HG02970 (cell line): Measurements from ENCODE around the gene MED31.
"Not testable (repeated sequence)": the region's sequence is repeated elsewhere in the genome, so short reads cannot be mapped to it uniquely, and the experiment has no call there.

Experiments
- ATAC-seq: cut with Tn5 transposase; IDR thresholded peaks from one replicate; pipeline ENCODE4 v1.9.1; 2021; ENCODE audit warnings: mild to moderate bottlenecking, moderate library complexity, moderate number of reproducible peaks; ENCODE audit not compliant: unreplicated experiment, low FRiP score

The MED31 gene

DNA sequence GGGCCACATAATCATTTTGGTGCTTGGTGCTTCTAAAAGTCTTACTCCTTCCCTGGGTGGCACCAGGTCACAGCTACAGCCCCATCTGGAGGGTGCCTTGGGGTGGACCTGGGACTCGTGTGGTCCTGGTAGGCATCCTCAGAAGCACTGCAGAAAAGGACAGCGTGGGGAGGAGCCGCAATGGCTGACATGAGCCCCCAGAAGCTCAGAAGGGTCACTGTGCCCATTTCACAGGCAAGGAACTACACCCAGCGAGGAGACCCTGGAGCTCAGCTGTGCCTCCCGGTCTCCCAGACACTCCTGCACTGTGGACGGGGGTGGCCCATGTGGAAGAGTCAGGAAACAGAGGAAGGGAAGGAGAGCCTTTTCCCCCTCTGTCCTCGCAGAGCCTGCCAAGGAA is 26.5 kb upstream of the MED31 start:
- no peak for ATAC-seq

DNA sequence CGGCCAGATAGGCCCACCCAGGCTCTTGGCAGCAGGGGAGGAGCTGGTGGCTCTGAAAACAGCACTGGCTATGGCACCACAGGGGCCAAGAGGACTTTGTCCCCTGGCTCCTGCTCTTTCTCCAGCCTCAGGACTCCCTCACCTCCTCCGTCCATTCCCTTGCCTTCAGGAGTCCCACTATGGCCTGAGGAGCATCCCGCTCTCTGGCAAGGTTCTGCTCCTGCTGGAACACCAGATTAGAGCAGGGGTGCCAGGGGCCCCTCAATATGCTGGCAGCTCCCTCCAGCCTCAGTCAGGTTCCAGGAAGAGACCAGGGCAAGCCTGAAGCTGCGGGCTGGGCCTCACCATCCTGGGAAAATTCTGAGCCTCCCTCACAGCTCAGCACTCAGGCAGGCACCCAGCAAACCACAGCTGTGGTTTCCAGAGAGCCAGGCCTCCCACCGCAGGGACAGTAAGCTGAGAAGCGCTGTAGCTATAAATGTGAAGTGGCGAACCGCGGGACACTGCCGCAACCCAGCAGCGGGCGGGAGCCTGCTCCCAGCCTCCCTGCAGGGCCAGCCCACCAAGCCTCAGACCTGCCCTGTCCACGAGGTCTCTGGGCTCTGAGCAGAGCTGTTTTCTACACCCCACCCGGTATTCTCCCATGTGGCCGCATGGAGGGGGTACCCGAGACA is 25.9 kb upstream of the MED31 start:
- no peak for ATAC-seq

DNA sequence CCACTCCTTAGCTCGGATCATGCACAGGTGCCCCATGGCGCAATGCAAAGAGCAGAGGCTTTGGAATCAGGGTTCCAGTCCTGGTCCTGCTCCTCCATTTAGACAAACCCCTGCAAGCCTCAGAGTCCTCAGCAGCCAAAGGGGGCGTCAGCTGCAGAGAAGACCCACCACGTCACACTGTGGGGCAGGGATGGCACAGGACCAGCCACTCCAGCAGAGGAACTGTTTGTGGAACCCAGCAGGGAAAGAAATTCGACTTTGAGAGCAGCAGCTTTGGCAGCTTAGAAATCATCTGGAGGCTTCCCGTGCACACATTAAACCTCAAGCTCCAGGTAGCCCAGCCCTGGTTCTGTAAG is 25.4 kb upstream of the MED31 start:
- ATAC-seq = no peak

DNA sequence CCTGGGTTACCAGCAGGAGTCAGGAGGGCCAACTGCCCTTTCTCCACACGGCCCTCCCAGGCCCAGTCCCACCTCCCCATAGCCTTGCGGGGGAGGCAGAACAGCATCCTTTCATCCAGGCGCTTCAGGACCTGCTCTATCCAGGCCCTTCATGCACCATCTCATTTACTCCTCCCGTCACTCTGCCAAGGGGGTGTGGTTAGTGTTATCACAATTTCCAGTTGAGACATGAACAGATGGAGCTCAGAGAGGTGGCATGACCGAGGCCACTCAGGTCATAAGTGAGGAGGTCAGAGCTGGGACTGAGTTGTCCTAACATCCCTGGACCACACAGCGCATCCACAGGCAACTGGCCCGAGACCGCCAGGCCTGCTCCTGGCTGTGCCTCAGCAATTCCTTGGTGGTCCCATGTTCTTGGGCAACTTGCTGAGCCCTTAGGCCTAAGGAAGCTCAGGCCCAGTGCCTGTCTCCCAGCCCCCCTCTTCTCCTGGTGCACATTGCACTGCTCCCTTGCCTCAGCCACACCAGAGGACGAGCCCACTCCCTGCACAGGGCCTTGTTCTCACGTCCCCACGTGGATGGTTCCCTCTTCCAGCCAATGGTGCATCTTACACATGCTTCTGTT is 23.9 kb upstream of the MED31 start:
- ATAC-seq = no peak

DNA sequence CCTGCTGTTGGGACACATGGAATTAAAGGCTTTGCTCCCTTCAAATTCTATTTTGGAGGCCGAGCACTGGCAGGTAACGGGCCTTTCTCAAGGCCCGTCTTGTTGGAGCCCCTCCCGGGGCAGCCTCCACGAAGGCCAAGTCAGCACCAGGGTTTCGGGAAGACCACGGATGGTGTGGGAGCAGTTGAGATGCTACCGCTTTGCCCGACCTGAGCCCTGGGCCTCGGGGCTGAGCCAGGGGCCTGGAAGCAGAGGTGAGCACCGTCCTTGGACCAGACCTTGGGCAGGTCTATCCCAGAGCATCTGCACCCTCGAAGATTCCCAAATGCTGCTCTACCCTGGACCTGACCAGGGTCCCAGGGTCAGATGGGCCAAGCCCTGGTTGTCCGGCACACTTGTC is 23.2 kb upstream of the MED31 start:
- no peak for ATAC-seq

DNA sequence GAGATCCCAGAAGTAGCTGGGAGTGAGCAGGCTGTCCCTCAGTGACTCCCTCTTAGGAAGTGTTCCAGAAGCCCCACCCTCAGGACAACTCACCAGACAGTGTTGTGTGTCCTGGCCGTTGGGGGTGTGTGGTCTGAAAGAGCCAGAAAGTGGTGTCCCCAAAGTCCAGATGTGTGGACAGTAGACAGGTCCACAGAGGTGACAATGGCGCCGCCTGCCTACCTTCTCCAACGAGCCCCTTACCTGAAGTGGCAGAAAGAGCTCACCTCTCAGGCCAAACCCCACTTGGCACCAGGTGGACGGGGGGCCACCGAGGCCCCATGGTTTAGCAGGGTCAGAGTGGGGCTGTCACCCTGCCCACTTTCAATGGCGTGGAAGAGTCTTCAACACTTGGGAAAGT is 20.0 kb upstream of the MED31 start:
- ATAC-seq = no peak

DNA sequence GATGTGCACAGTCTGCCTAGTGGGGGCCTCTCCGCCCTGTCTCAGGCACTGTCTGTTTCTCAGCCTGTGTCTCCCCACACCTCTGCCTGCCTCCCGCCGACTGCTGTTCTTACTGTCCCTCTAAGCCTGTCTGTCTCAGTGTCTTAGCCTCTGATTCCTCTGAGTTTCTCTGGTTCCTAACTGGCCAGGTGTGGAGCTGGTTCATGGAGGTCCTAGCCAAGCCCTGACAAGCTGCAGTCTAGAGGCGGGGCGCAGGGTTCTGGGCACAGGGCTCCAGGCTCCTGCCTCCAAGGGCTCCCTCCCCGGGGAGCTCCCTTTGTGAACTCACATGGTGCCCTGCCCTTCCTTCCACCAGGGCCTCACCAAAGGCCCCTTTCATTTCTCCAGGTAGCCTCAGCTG is 19.6 kb upstream of the MED31 start:
- no peak for ATAC-seq

DNA sequence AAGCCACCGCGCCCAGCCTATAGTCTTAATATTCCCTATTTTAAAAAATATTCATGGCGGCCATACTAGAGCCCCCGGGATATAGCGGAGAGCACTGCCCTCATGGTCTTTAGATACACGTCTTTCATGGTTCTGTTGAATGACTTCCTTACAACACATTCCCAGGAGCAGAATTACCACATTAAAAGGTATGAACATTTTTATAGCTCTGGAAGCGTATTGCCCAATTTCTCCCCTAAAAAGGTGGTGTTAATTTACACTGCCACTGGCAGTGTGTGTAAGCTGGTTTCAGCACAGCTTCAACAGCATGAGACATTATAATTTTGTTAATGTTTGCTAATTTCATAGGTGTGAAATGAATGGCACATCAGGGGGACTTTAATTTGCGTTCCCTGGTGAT is 19.2 kb upstream of the MED31 start:
- no peak for ATAC-seq

DNA sequence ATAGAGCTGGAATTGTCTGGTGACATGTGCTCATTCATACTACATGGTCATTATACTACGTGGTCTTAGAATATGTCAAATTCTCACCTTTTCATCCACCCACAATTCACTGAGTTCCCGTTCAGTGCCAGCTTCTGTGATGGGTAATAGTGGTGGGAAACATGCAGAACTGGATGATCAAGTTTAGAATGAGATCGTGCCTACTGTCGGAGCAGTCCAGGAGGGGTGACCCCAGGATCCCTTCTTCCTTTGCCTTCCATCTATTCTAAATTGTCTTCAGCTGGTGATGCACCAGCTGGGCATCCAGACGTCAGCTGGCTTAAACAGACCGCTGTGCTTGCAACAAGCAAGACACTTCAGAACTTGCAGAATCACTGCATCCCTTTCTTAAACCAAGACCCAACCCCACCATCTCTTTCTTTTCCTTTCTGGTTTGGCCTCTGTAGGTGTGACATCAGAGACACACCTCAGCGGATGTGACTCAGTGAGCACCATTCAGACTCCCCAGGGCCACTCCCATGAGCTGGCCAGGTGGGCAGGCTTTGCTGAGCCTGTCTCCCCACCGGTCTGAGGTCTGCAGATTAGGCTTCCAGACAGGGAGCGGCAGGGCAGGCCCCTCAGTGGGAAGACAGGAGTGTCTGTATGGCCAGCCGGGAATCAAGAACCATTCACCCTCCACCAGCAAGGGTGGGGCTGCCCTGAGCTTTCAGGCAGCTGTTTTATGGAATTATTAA is 18.2 kb upstream of the MED31 start:
- ATAC-seq = no peak

DNA sequence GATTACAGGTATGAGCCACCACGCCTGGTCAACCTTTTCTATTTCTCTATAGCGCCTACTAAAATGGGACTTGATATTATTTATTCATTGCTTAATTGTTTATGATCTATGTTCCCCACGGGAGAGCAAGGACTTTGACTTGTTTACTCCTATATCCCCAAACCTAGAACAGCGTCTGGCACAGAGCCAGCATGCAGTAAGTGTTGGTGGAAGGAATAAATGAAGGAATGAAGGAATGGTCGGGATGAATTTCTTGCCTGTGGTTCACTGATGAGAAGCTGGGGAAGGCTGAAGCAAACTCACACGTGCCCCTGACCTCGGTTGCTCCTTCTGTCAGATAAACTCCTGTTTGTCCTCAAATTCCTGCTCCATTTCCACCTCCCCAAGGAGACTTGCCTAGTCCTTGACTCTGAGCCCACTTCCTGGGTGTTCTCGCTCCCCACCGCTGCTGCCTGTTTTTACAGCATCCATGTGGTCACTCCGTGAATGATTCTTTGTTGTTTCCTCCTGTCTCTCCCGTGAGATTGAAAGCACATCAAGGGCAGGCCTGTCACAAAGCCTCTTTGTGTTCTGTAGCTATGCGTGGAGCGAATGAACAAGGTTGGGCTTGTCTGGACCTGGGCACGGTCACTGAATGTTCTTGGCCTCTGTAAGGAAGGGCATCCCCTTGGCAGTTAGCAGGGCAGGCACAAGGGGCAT is 17.5 kb upstream of the MED31 start:
- ATAC-seq = no peak

DNA sequence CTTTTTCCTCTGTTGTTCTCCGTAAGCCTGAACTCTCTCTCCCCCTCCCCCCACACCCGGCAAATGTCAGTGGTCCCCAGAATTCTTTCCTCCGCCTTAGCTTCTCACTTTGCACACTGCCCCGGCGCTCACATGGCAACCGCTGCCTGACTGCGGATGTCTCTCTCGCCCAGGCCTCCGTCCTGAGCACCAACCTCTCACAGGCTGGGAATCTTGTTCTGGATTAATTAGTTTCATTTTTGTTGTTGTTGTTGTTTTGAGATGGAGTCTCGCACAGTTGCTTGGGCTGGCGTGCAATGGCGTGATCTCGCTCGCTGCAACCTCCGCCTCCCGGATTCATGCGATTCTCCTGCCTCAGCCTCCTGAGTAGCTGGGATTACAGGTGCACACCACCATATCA is 16.8 kb upstream of the MED31 start:
- ATAC-seq = no peak

DNA sequence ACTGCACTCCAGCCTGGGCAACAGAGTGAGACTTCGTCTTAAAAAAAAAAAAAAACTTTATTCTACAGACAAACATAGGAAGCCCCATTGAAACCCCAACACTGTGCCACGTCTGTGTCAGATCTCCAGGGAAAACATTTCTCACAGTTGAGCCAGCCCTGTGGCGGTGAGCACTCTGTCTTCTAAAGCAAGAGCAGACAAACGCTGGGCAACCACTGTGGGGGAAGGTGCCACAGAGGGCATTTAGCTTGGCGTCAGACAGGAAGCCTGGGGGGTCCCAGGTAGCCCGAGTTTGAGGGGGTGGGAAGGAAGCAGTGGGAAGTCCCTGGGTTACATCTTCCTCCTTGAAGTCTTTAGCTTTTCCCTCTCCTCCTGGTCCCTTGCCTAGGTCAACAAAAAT is 16.1 kb upstream of the MED31 start:
- no peak for ATAC-seq

DNA sequence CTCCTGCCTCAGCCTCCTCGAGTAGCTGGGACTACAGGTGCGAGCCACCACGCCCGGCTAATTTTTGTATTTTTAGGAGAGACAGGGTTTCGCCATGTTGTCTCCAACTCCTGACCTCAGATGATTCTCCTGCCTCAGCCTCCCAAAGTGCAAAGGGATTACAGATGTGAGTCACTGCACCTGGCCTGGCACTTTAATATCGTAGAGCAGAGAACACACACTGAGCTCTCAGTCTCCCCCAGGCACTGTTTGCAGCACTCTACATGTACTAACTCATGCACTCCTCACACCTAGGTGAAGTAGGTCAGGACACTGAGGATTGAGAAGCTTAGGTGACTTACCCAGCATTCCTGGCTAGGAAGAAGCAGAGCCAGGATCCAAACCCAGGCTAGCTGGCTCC is 15.2 kb upstream of the MED31 start:
- no peak for ATAC-seq

DNA sequence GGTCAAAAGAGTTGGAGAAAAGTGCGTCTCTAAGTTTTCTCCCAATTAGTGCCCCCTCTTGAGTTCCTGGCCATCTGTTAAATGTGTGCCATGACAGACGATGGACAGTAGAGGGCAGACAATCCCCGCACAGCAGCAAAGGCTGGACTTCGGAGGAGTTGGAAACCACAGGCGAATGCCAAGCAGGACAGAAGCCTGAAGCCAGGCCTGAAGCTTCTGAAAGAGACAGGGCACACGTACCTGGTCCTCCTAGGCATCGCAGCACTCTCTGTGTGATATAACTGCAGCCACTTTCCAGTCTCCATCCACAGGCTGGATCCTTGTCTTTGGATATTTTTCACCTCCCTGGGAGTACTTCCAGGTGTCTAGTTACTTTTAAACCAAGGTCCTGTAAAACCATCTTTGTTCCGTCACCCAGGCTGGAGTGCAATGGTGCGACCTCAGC is 14.7 kb upstream of the MED31 start:
- ATAC-seq = no peak

DNA sequence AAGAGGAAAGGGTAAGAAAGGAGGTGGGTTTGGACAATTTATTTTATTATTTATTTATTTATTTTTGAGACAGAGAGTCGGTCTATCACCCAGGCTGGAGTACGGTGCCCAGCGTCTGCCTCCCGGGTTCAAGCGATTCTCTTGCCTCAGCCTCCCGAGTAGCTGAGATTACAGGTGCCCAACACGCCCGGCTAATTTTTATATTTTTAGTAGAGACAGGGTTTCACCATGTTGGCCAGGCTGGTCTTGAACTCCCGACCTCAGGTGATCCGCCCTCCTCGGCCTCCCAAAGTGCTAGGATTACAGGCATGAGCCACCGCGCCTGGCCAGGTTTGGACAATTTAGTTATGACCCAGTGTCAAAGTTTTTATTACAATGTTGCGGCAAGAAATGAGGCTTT is 11.8 kb upstream of the MED31 start:
- not testable (repeated sequence) for ATAC-seq

DNA sequence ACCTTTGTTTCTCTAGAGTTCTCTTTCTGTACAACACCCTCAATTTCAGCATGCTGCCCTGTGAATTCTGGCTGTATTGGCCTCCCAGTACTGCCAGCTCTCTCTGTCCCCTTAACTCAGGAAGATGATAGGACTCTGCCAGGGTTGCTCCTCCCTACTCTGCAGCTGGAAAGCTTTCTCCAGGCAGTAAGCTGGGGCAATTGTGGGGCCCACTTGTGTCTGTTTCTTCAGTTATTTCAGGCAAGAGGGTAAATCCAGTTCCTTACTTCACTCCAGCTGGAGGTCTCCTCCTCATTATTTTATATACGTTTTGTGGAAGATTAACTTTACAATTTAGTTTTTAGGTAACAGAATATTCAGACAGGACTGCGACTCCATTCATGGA is 10.1 kb upstream of the MED31 start:
- no peak for ATAC-seq

DNA sequence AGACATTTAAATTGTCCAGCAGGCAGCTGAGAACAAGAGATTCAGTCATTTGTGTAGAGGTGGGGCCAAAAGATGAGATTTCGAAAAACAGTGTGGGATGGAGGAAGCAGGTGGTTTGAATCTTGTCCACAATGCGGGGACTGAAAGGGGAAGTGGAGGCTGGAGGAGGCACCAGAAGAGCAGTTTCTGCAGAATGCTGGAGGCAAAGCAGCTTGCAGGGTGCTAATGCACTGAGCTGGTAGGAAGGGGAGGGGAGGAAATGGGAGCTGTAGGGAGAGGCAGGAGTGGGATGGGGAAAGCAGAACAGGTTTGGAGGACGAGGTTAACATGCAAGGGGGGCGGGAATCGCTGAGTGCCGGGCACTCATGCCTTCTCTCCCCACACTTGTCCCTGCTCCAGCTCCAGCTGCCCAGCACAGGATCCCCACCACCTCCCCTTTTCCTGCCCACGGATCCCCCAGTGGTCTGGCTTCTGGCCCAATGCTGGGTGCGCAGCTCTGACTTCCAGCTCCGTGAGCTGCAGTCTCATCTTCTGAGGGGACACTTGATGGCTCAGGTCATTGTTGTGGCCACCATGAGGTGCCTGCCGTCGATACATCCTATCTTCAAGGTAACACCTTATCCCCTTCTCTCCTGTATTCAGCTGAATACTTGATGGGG is 9.5 kb upstream of the MED31 start:
- ATAC-seq = no peak

DNA sequence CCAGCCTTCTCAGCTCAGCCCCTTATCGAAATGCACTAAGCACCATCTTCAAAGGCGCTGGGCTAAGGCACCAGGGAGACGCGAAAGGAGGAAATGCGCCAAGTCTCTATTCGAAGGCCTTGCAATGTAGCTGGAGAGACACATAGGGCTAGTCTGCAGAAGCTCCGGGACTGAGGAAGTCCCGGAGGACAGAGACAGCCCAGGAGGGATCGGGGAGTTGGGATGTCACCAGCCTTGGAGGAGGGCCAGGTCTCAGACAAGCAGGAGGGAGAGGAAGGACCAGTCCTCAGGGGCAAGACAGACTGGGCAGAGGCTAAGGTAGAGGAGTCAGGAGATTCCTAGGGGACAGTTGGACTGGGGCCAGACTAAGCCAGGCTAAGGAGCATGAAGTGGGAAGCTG is 8.7 kb upstream of the MED31 start:
- ATAC-seq = no peak

DNA sequence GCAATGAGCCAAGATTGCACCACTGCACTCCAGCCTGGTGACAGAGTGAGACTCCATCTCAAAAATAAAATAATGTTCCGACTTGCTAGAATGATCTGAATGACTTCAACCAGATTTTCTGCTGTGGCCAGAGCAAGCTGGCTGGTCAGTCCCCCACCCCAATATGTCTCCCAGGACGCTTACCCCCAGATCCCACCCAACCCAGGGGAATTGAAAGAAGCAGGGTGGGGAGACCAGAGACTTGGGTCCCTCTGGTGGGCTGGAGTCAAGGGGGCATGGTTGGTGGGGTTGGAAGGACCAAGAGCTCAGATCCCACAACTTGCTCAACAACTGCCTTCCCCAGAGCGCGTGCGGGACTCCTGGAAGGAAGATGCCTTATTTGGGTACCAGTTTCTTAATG is 7.0 kb upstream of the MED31 start:
- not testable (repeated sequence) for ATAC-seq

DNA sequence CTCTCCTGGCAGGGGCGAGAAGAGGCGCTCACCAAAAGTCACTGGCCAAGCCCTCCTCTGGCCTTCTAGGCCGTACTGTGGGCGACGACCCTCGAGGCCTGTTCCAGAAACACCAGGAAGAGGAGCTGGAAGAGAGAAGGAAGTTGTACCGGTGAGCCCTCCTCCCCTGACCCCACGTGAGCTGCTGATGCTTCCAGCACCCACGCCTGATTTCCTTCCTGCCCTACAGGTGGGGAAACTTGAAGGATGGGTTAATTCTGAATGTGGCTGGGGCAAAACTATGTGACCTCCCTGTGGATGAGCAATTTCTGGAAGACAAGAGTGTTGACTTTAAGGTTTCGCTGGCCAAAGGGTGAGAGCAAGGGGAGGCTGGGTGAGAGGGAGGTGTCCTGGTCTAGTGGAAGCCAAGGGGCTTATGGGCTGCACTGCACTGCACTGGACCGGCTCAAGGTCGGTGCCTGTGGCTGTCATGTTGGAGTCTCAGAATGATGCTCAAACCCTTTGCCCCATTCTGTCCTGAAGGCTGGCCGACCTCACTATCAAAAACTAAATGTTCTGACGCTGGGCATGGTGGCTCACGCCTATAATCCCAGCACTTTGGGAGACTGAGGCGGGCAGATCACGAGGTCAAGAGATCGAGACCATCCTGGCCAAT is 6.4 kb upstream of the MED31 start:
- ATAC-seq = no peak
